GM12865 (cell line): ENCODE data around the gene ADAMTS3.

ENCODE experiments used
- DNase-seq: peaks from one replicate; pipeline ENCODE4 v3.0.0; 2010; ENCODE audit warnings: low read depth
- H3K4me3 ChIP-seq: 2 replicates; pipeline ENCODE4 v1.5.1; 2011; ENCODE audit warnings: mild to moderate bottlenecking, low read depth, low read length, control low read depth
- TF ChIP-seq, protein P1 (sequence below): IDR thresholded peaks from 2 replicates; pipeline ENCODE4 v1.5.1; 2011; ENCODE audit warnings: low read length, control low read depth, low read depth, inconsistent platforms; ENCODE audit not compliant: insufficient read depth; ENCODE audit errors: missing control alignments

The ADAMTS3 gene

DNA sequence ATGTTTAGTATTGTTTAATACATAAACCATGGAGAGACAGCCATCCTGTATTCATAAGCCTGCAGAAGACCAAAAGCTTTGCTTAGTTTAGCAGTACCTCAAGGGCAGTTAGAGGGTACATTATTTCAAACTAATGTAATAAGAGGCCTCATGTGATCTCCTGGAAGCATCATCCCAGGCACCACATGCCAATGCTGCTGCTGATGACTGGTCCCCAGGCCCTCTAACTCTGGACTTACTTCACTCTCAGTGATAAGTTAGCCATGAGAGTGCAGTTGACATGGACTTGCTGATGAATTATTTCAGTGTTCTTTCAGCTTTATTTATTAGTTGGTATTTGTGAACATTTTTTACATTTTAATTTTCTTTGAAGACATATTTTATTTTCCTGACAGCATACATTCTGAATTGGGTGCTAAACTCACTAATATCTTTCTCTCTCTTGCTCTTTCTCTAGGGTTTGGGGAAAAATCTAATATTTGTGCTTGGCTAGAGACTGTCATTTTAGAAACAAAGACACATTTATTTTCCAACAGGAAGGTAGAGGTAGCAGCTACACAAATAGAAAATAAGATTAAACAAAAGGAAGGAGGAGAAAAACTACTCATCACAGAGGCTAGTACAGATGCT lies 329.4 kb downstream of the ADAMTS3 start:
- H3K4me3 ChIP-seq: no peak overlapping the region
- no peak for DNase-seq
- TF ChIP-seq, protein P1, sequence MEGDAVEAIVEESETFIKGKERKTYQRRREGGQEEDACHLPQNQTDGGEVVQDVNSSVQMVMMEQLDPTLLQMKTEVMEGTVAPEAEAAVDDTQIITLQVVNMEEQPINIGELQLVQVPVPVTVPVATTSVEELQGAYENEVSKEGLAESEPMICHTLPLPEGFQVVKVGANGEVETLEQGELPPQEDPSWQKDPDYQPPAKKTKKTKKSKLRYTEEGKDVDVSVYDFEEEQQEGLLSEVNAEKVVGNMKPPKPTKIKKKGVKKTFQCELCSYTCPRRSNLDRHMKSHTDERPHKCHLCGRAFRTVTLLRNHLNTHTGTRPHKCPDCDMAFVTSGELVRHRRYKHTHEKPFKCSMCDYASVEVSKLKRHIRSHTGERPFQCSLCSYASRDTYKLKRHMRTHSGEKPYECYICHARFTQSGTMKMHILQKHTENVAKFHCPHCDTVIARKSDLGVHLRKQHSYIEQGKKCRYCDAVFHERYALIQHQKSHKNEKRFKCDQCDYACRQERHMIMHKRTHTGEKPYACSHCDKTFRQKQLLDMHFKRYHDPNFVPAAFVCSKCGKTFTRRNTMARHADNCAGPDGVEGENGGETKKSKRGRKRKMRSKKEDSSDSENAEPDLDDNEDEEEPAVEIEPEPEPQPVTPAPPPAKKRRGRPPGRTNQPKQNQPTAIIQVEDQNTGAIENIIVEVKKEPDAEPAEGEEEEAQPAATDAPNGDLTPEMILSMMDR: no peak
